ENCODE data around the gene TINCR. TPM values are rescaled to one million over a fixed set of nuclear protein-coding genes. Genes with fewer than 3 reads are reported as not detected.

TINCR gene
- total RNA-seq, 1 donor: not detected

DNA sequence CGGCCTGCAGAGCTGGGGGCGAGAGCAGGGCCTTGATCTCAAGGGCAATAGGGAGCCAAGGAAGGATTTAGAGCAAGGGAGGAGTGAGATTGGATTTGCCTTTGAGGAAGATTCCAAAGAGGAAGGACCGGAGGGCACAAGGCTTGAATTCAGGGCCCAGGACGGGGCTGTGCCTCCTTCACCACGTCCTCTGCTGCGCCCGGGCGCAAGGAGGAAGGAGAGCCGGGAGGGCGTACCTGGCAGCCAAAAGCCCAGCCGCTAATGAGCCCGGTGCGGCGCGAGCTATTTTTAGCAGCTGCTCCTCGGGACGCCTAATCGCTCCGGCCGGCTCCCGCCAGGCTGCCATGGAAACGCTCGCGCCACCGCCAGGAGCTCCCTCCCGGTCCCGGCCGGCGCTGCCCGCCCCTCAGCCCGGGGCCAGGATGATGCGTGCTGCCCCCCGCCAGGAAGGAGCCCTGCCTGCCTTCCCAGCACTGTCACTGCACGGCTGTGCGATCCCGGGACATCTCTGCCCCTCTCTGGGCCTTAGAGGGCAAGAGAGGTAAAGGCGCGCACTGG is 31.3 kb downstream of the TINCR start:
- TF ChIP-seq, protein P1, sequence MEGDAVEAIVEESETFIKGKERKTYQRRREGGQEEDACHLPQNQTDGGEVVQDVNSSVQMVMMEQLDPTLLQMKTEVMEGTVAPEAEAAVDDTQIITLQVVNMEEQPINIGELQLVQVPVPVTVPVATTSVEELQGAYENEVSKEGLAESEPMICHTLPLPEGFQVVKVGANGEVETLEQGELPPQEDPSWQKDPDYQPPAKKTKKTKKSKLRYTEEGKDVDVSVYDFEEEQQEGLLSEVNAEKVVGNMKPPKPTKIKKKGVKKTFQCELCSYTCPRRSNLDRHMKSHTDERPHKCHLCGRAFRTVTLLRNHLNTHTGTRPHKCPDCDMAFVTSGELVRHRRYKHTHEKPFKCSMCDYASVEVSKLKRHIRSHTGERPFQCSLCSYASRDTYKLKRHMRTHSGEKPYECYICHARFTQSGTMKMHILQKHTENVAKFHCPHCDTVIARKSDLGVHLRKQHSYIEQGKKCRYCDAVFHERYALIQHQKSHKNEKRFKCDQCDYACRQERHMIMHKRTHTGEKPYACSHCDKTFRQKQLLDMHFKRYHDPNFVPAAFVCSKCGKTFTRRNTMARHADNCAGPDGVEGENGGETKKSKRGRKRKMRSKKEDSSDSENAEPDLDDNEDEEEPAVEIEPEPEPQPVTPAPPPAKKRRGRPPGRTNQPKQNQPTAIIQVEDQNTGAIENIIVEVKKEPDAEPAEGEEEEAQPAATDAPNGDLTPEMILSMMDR (IDR thresholded peaks at IDR 0.05; ENCODE audit: insufficient read depth, low read length): no peak
- H3K4me3 ChIP-seq (ENCODE audit: low read depth, low read length): peak overlapping the region; percentile 25
- peak; percentile 42 for DNase-seq (ENCODE audit: low read depth)

DNA sequence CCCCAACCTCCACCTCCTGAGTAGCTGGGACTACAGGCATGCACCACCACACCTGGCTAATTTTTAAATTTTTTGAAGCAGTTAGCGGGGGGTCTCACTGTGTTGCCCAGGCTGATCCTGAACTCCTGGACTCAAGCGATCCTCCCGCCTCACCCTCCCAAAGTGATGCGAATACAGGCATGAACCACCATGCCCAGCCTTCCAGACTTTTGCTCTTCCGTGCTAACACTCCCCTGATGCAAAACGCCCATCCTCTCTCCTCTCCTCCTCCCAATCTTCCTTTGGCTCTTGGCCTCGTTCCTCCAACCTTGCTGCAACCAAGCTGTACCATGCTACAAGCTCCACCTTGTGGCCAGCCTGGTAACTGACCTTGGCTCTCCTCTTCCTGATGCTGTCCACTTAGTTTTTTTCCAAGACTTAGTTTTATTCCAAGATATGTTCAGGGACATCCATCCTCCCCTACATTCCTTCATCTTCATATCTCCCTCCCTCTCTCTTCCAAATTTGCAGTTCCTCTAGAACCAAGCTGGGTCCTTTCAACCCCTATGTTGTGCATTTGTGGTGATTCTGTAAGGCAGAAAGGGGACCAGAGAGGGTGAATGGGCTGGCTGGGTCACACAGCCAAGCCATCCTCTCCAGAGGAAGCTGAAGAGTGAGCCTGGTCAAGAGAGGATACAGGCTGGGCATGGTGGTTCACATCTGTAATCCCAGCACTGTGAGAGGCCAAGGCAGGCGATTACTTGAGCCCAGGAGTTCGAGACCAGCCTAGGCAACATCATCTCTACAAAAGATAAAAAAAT is 32.8 kb downstream of the TINCR start:
- DNase-seq (ENCODE audit: low read depth): peak; percentile 6
- no peak overlapping the region for H3K4me3 ChIP-seq (ENCODE audit: low read depth, low read length)
- TF ChIP-seq, protein P1 (IDR thresholded peaks at IDR 0.05; ENCODE audit: insufficient read depth, low read length): peak; percentile 45

DNA sequence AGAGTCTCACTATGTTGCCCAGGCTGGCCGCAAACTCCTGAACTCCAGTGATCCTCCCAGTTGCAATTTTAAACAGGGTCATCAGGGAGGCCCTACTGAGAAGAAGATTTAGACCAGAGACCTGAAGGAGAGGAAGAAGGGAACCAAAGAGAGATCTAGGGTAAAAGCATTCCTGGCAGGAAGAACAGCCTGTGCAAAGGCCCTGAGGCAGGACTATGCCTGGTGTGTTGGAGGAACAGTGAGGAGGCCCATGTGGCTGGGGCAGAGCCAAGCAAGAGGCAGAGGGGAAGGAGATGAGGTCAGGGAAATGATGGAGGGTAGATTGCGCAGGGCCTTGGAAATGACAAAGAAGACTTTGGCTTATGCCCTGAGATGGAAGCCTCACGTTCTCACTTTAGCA is 34.5 kb downstream of the TINCR start:
- H3K4me3 ChIP-seq (ENCODE audit: low read depth, low read length): no peak overlapping the region
- no peak for DNase-seq (ENCODE audit: low read depth)
- TF ChIP-seq, protein P1 (IDR thresholded peaks at IDR 0.05; ENCODE audit: insufficient read depth, low read length): no peak

DNA sequence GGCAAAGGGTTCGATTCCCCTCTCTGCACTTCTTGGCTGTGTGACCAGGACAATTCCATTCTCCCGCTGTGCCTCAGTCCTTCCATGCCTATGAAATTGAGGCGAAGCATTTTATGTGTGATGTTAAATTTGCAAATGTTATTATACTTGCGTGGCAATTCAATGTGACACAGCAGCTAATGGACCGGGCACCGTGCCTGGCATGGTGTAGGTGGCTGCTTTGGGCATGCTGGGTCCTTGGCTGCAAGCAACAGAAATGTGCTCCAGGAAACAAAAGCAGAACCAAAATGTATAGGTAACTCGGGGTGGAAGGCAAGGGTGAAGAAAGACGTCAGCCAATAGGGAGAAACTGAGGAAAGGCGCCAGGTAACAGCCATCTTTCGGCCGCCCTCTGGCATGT is 37.1 kb downstream of the TINCR start:
- H3K4me3 ChIP-seq (ENCODE audit: low read depth, low read length): no peak overlapping the region

DNA sequence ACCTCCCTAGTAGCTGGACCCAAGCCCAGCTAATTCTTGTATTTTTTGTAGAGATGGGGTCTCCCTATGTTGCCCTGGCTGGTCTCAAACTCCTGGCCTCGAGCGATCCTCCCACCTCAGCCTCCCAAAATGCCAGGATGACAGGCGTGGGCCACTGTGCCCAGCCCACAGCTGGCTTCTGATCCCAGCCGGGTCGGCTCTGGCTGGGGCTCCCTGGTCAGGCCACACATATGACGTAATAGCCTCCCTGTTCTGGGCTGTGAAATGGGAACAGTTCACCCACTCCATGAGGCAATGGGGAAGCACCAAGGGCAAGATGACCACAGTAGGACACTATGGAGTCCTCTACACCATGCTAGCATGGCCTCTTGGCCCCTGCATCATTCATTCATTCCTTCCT is 41.1 kb downstream of the TINCR start:
- no peak for DNase-seq (ENCODE audit: low read depth)

More for the DNA sequence above, 37.1 kb downstream of the TINCR start:
- TF ChIP-seq, protein P1 (IDR thresholded peaks at IDR 0.05; ENCODE audit: insufficient read depth, low read length): no peak
- DNase-seq (ENCODE audit: low read depth): no peak

DNA sequence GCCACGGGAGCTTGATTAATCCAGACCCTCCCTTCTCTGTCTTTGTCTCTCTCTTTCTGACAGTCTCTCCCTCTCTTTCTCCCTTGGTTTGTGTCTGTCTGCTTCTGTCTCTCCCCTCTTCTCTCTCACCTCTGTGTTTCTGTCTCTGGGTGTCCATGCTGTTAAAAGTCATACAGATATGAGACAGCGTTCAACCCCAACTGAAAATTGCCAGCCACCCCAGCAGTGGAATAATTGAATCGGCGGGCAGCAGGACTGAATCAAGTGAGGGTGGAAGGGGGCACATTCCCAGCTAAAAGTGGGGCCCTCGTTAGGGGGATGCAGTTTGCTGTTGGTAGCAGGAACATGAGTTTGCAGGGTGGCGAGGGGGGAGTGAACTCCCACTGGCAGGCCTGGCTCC is 43.7 kb downstream of the TINCR start:
- TF ChIP-seq, protein P1 (IDR thresholded peaks at IDR 0.05; ENCODE audit: insufficient read depth, low read length): no peak
- DNase-seq (ENCODE audit: low read depth): no peak
- no peak overlapping the region for H3K4me3 ChIP-seq (ENCODE audit: low read depth, low read length)

More for the DNA sequence above, 41.1 kb downstream of the TINCR start:
- H3K4me3 ChIP-seq (ENCODE audit: low read depth, low read length): no peak overlapping the region
- TF ChIP-seq, protein P1 (IDR thresholded peaks at IDR 0.05; ENCODE audit: insufficient read depth, low read length): no peak

Data from fibroblast of the aortic adventitia (primary cell).